ENCODE measurements around the gene OGFRL1.

DNA sequence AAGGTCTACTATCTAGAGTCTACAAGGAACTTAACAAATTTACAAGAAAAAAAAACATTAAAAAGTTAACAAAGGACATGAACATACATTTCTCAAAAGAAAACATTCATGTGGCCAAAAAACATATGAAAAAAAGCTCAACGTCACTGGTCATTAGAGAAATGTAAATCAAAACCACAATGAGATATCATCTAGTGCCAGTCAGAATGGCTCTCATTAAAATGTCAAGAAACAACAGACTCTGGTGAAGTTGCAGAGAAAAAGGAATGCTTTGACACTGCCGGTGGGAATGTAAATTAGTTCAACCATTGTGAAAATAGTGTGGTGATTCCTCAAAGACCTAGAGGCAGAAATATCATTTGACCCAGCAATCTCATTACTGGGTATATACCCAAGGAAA lies 48.3 kb downstream of the OGFRL1 start:
- TF ChIP-seq, protein P1, sequence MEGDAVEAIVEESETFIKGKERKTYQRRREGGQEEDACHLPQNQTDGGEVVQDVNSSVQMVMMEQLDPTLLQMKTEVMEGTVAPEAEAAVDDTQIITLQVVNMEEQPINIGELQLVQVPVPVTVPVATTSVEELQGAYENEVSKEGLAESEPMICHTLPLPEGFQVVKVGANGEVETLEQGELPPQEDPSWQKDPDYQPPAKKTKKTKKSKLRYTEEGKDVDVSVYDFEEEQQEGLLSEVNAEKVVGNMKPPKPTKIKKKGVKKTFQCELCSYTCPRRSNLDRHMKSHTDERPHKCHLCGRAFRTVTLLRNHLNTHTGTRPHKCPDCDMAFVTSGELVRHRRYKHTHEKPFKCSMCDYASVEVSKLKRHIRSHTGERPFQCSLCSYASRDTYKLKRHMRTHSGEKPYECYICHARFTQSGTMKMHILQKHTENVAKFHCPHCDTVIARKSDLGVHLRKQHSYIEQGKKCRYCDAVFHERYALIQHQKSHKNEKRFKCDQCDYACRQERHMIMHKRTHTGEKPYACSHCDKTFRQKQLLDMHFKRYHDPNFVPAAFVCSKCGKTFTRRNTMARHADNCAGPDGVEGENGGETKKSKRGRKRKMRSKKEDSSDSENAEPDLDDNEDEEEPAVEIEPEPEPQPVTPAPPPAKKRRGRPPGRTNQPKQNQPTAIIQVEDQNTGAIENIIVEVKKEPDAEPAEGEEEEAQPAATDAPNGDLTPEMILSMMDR (IDR thresholded peaks at IDR 0.05; ENCODE audit: insufficient read depth, low read length, poor library complexity, severe bottlenecking), result no peak
- TF ChIP-seq EZH2phosphoT487 (conservative IDR thresholded peaks at IDR 0.05; ENCODE audit: low read length), result no peak

Data from SU-DHL-6 (cell line).